SJSA1 (cell line): ENCODE data around the gene POU6F2. TPM values are rescaled to one million over a fixed set of nuclear protein-coding genes. Genes with fewer than 3 reads are reported as not detected.
"Not testable (repeated sequence)": the region's sequence is repeated elsewhere in the genome, so short reads cannot be mapped to it uniquely, and the experiment has no call there.

Source experiments
- DNase-seq, 2 experiments: peaks; one replicate each; pipeline ENCODE4 v3.0.0-alpha.2; 2015 to 2020; ENCODE audit warnings: low spot score in 2 of 2, low read depth in 1 of 2
- H3K27ac ChIP-seq: fragments of 250-450 bp; sonication (Bioruptor Pico); 2 replicates; pipeline ENCODE4 v1.5.1; 2020; ENCODE audit warnings: mild to moderate bottlenecking, moderate library complexity
- H3K27me3 ChIP-seq: fragments of 250-450 bp; sonication (Bioruptor Pico); replicated peaks from 2 replicates; pipeline ENCODE4 v1.5.1; 2020; ENCODE audit warnings: mild to moderate bottlenecking, moderate library complexity
- H3K36me3 ChIP-seq: fragments of 250-450 bp; sonication (Bioruptor Pico); 2 replicates; pipeline ENCODE4 v1.5.1; 2020; ENCODE audit warnings: mild to moderate bottlenecking
- H3K4me1 ChIP-seq: fragments of 250-450 bp; sonication (Bioruptor Pico); replicated peaks from 2 replicates; pipeline ENCODE4 v1.6.1; 2021; ENCODE audit warnings: mild to moderate bottlenecking
- H3K4me3 ChIP-seq: fragments of 250-450 bp; sonication (Bioruptor Pico); 2 replicates; pipeline ENCODE4 v1.5.1; 2020; ENCODE audit warnings: mild to moderate bottlenecking
- H3K9me3 ChIP-seq: fragments of 250-450 bp; sonication (Bioruptor Pico); replicated peaks from 2 replicates; pipeline ENCODE4 v1.5.1; 2020; ENCODE audit warnings: mild to moderate bottlenecking
- total RNA-seq: library from RNA; depleted of rRNA; stranded (reverse); fragments of >200 nt; shearing (Covaris generic); gene quantifications from 2 replicates; pipeline ENCODE4 v1.2.3, GENCODE V29; 2014

POU6F2 gene
- total RNA-seq, 1 experiment from 2014 or later, result not detected

- Histone ChIP-seq H3K4me3 (no peak overlapping the region), H3K9me3 (no peaks in the 10 kb centered on the region), H3K36me3 (no peaks in the 10 kb centered on the region), H3K27ac (no peak overlapping the region), H3K27me3 (0 out of 2 replicates have a peak, but pooled peaks cover 3% of the 10 kb centered on the region), H3K4me1 (no peaks in the 10 kb centered on the region)
- DNase-seq, result no peak
Measured at GRCh38 chr7:39375047-39375873, 397.6 kb downstream of the POU6F2 start.

GRCh38 chr7:39375874-39376190 is 398.1 kb downstream of the POU6F2 start:
- Histone ChIP-seq H3K36me3 (no peaks in the 10 kb centered on the region), H3K27ac (no peak overlapping the region), H3K4me3 (no peak overlapping the region), H3K27me3 (0 out of 2 replicates have a peak, but pooled peaks cover 3% of the 10 kb centered on the region), H3K4me1 (no peaks in the 10 kb centered on the region), H3K9me3 (no peaks in the 10 kb centered on the region)
- DNase-seq, result no peak

- H3K27ac ChIP-seq, H3K36me3 ChIP-seq, H3K27me3 ChIP-seq, DNase-seq, H3K4me1 ChIP-seq, H3K4me3 ChIP-seq, H3K9me3 ChIP-seq: not testable (repeated sequence)
Measured at GRCh38 chr7:39376881-39377280, 399.2 kb downstream of the POU6F2 start.

GRCh38 chr7:39379416-39379815 is 401.7 kb downstream of the POU6F2 start:
- Histone ChIP-seq H3K9me3 (no peaks in the 10 kb centered on the region), H3K27me3 (0 out of 2 replicates have a peak, but pooled peaks cover 3% of the 10 kb centered on the region), H3K4me3 (no peak overlapping the region), H3K36me3 (no peaks in the 10 kb centered on the region), H3K4me1 (no peaks in the 10 kb centered on the region), H3K27ac (no peak overlapping the region)
- DNase-seq, result no peak

GRCh38 chr7:39383136-39383535 is 405.4 kb downstream of the POU6F2 start:
- no peak for DNase-seq
- no peaks in the 10 kb centered on the region for H3K27me3 ChIP-seq
- H3K36me3 ChIP-seq, result no peaks in the 10 kb centered on the region
- no peaks in the 10 kb centered on the region for H3K4me1 ChIP-seq
- no peak overlapping the region for H3K4me3 ChIP-seq
- no peaks in the 10 kb centered on the region for H3K9me3 ChIP-seq
- H3K27ac ChIP-seq, result no peak overlapping the region

- H3K4me3 ChIP-seq, result no peak overlapping the region
- no peaks in the 10 kb centered on the region for H3K27me3 ChIP-seq
- H3K9me3 ChIP-seq, result no peaks in the 10 kb centered on the region
- no peaks in the 10 kb centered on the region for H3K36me3 ChIP-seq
- no peak for DNase-seq
- H3K27ac ChIP-seq, result no peak overlapping the region
- no peaks in the 10 kb centered on the region for H3K4me1 ChIP-seq
Measured at GRCh38 chr7:39384386-39384785, 406.7 kb downstream of the POU6F2 start.

GRCh38 chr7:39386718-39387117 is 409.0 kb downstream of the POU6F2 start:
- Histone ChIP-seq H3K27me3 (no peaks in the 10 kb centered on the region; the same call in 1 of the 2 replicates), H3K4me1 (no peaks in the 10 kb centered on the region), H3K36me3 (no peaks in the 10 kb centered on the region), H3K4me3 (no peak overlapping the region), H3K9me3 (no peaks in the 10 kb centered on the region), H3K27ac (no peak overlapping the region)
- no peak for DNase-seq

GRCh38 chr7:39392151-39392550 is 414.4 kb downstream of the POU6F2 start:
- Histone ChIP-seq H3K9me3 (no peaks in the 10 kb centered on the region), H3K36me3 (no peaks in the 10 kb centered on the region), H3K27ac (no peak overlapping the region), H3K27me3 (peaks cover 4% of the 10 kb centered on the region; the same call in 1 of the 2 replicates), H3K4me1 (no peaks in the 10 kb centered on the region), H3K4me3 (no peak overlapping the region)
- no peak for DNase-seq

- H3K4me1 ChIP-seq, result no peaks in the 10 kb centered on the region
- peaks cover 4% of the 10 kb centered on the region; the same call in 1 of the 2 replicates for H3K27me3 ChIP-seq
- no peak overlapping the region for H3K27ac ChIP-seq
- no peak for DNase-seq
- no peak overlapping the region for H3K4me3 ChIP-seq
- no peaks in the 10 kb centered on the region for H3K9me3 ChIP-seq
- no peaks in the 10 kb centered on the region for H3K36me3 ChIP-seq
Measured at GRCh38 chr7:39394105-39394680, 416.5 kb downstream of the POU6F2 start.

GRCh38 chr7:39399458-39399857 is 421.7 kb downstream of the POU6F2 start:
- H3K27me3 ChIP-seq, result no peaks in the 10 kb centered on the region
- H3K27ac ChIP-seq, result no peak overlapping the region
- no peaks in the 10 kb centered on the region for H3K36me3 ChIP-seq
- no peak for DNase-seq
- no peaks in the 10 kb centered on the region for H3K4me1 ChIP-seq
- no peaks in the 10 kb centered on the region for H3K9me3 ChIP-seq
- H3K4me3 ChIP-seq, result no peak overlapping the region

- Histone ChIP-seq H3K4me1 (no peaks in the 10 kb centered on the region), H3K36me3 (no peaks in the 10 kb centered on the region), H3K9me3 (no peaks in the 10 kb centered on the region), H3K27ac (no peak overlapping the region), H3K27me3 (no peaks in the 10 kb centered on the region), H3K4me3 (no peak overlapping the region)
- DNase-seq, result no peak
Measured at GRCh38 chr7:39399986-39400385, 422.3 kb downstream of the POU6F2 start.

GRCh38 chr7:39400836-39401235 is 423.1 kb downstream of the POU6F2 start:
- DNase-seq, result no peak
- no peaks in the 10 kb centered on the region for H3K27me3 ChIP-seq
- H3K9me3 ChIP-seq, result no peaks in the 10 kb centered on the region
- no peaks in the 10 kb centered on the region for H3K4me1 ChIP-seq
- no peak overlapping the region for H3K27ac ChIP-seq
- H3K36me3 ChIP-seq, result no peaks in the 10 kb centered on the region
- no peak overlapping the region for H3K4me3 ChIP-seq

GRCh38 chr7:39402034-39402433 is 424.3 kb downstream of the POU6F2 start:
- Histone ChIP-seq H3K27me3 (no peaks in the 10 kb centered on the region), H3K4me3 (no peak overlapping the region), H3K27ac (no peak overlapping the region), H3K36me3 (no peaks in the 10 kb centered on the region), H3K9me3 (no peaks in the 10 kb centered on the region), H3K4me1 (no peaks in the 10 kb centered on the region)
- no peak for DNase-seq

GRCh38 chr7:39404907-39405306 is 427.2 kb downstream of the POU6F2 start:
- H3K27ac ChIP-seq, result no peak overlapping the region
- no peaks in the 10 kb centered on the region; the same call in 1 of the 2 replicates for H3K4me1 ChIP-seq

More at GRCh38 chr7:39404907-39405306, 427.2 kb downstream of the POU6F2 start:
- Histone ChIP-seq H3K36me3 (no peaks in the 10 kb centered on the region), H3K4me3 (no peak overlapping the region), H3K27me3 (no peaks in the 10 kb centered on the region), H3K9me3 (no peaks in the 10 kb centered on the region)
- DNase-seq, result no peak
